Keratinocyte (primary cell): ENCODE measurements around the gene CNTNAP1.

Experiments used
- EZH2 ChIP-seq: IDR thresholded peaks from one replicate; pipeline ENCODE4 v1.6.1; 2012; ENCODE audit warnings: inconsistent platforms, mild to moderate bottlenecking, low read length, moderate library complexity
- TF ChIP-seq, protein P1 (sequence below), 3 experiments: IDR thresholded peaks in 1 of 3; conservative IDR thresholded peaks in 1 of 3; optimal IDR thresholded peaks in 1 of 3; 2 replicates in 2 of 3; 3 replicates in 1 of 3; pipeline versions ENCODE3 to v1.5.1; 2011; ENCODE audit warnings: low read length in 3 of 3, mild to moderate bottlenecking in 3 of 3, moderate library complexity in 2 of 3, control low read depth in 1 of 3, inconsistent platforms in 1 of 3; ENCODE audit not compliant: insufficient read depth in 2 of 3; ENCODE audit errors: extremely low read depth in 1 of 3

DNA sequence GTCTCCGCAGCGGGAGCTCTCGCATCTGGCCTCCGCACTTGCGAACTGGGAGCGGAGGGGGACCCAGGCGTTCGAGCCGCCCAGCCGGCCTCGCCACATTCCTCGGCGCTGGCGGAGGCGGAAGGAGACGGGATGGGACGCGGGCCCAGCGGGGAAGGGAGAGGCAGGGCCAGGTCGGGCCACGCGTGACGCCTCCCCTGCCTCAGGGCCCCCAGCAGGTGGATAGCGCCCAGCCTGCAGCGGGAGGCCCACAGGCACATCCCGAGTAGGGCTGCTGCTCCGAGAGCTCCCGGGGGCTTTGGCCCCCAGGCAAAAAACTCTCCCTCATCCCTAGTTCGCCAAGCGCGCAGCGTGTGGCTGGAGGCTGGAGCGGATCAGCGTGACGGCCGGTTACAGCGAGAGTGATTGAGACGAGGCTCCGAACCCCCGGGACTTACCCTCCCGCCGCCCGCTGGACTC is 6.3 kb upstream of the CNTNAP1 start:
- TF ChIP-seq, protein P1, sequence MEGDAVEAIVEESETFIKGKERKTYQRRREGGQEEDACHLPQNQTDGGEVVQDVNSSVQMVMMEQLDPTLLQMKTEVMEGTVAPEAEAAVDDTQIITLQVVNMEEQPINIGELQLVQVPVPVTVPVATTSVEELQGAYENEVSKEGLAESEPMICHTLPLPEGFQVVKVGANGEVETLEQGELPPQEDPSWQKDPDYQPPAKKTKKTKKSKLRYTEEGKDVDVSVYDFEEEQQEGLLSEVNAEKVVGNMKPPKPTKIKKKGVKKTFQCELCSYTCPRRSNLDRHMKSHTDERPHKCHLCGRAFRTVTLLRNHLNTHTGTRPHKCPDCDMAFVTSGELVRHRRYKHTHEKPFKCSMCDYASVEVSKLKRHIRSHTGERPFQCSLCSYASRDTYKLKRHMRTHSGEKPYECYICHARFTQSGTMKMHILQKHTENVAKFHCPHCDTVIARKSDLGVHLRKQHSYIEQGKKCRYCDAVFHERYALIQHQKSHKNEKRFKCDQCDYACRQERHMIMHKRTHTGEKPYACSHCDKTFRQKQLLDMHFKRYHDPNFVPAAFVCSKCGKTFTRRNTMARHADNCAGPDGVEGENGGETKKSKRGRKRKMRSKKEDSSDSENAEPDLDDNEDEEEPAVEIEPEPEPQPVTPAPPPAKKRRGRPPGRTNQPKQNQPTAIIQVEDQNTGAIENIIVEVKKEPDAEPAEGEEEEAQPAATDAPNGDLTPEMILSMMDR (optimal IDR thresholded peaks at IDR 0.05 in 1 of 3, IDR thresholded peaks at IDR 0.05 in 1 of 3, conservative IDR thresholded peaks at IDR 0.05 in 1 of 3; ENCODE audit: extremely low read depth in 1 of 3, insufficient read depth in 2 of 3, low read length in 3 of 3), result no peak
- no peak for TF ChIP-seq EZH2
